ENCODE measurements around the gene BLOC1S5.

The BLOC1S5 gene

DNA sequence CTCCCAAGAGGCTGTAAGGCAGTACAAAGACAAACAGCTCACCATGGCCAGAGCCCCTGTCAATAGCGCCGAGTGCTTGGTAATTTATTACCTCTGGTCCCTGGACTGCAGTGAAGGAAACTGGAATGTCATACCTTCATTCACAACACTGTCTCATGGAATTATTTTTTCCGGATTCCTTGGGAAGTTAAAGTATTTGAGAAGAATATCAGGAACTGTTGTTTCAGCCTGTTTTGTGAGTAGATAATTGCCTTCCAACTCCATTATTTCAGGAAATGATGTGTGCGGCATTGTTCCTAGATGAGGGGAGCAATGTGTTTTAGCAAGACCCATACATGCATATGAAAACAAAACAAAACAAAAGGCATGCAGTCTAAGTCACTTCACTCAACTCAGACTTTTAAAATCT, 64.0 kb downstream of the BLOC1S5 start:
- Histone ChIP-seq H3K36me3 (replicated peaks; ENCODE audit: low read depth, low read length) (no peaks in the 10 kb centered on the region), H4K20me1 (ENCODE audit: insufficient read depth, low read length) (no peaks in the 10 kb centered on the region), H3K9ac (ENCODE audit: low read length) (no peak overlapping the region), H3K27ac (ENCODE audit: low read length) (no peak overlapping the region), H2AFZ (ENCODE audit: low read depth, low read length) (no peak overlapping the region), H3K4me2 (ENCODE audit: low read length) (no peak overlapping the region), H3K27me3 (ENCODE audit: low read depth, low read length) (no peaks in the 10 kb centered on the region; the same call in 1 of the 2 replicates), H3K4me1 (ENCODE audit: low read length) (peaks cover 16% of the 10 kb centered on the region), H3K9me3 (ENCODE audit: insufficient read depth, low read length) (no peaks in the 10 kb centered on the region), H3K4me3 (ENCODE audit: low read length) (no peak overlapping the region), H3K79me2 (ENCODE audit: low read length) (no peaks in the 10 kb centered on the region)
- TF ChIP-seq EZH2phosphoT487 (IDR thresholded peaks at IDR 0.05; ENCODE audit: low read depth), result no peak
- TF ChIP-seq, protein P1, sequence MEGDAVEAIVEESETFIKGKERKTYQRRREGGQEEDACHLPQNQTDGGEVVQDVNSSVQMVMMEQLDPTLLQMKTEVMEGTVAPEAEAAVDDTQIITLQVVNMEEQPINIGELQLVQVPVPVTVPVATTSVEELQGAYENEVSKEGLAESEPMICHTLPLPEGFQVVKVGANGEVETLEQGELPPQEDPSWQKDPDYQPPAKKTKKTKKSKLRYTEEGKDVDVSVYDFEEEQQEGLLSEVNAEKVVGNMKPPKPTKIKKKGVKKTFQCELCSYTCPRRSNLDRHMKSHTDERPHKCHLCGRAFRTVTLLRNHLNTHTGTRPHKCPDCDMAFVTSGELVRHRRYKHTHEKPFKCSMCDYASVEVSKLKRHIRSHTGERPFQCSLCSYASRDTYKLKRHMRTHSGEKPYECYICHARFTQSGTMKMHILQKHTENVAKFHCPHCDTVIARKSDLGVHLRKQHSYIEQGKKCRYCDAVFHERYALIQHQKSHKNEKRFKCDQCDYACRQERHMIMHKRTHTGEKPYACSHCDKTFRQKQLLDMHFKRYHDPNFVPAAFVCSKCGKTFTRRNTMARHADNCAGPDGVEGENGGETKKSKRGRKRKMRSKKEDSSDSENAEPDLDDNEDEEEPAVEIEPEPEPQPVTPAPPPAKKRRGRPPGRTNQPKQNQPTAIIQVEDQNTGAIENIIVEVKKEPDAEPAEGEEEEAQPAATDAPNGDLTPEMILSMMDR (IDR thresholded peaks at IDR 0.05; ENCODE audit: low read depth, low read length), result no peak

DNA sequence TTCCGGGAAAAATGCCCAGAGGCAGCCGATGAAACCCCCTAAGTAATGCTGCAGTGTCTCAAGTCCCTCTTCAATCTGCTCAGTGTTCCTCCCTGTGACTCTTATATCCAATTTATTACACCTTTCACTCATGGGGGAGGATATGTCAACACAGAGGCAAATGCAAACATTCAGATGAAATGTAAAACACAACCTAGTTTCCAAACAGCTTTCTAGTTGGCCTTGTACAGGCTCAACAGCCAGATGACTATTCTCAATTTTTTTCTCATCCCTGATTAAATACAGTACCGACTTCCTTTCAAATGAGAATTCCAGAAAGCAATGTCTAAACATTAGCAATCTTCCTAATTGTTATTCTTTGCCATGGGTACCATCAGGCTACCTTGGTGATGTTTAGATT, 65.0 kb downstream of the BLOC1S5 start:
- no peak overlapping the region for H3K27ac ChIP-seq (ENCODE audit: low read length)
- H3K27me3 ChIP-seq (ENCODE audit: low read depth, low read length), result no peaks in the 10 kb centered on the region; the same call in 1 of the 2 replicates
- no peaks in the 10 kb centered on the region for H4K20me1 ChIP-seq (ENCODE audit: insufficient read depth, low read length)
- no peak overlapping the region for H3K4me3 ChIP-seq (ENCODE audit: low read length)
- H3K9ac ChIP-seq (ENCODE audit: low read length), result no peak overlapping the region
- no peaks in the 10 kb centered on the region for H3K9me3 ChIP-seq (ENCODE audit: insufficient read depth, low read length)
- TF ChIP-seq EZH2phosphoT487 (IDR thresholded peaks at IDR 0.05; ENCODE audit: low read depth), result no peak
- TF ChIP-seq, protein P1 (IDR thresholded peaks at IDR 0.05; ENCODE audit: low read depth, low read length), result no peak
- peaks cover 13% of the 10 kb centered on the region for H3K4me1 ChIP-seq (ENCODE audit: low read length)
- H2AFZ ChIP-seq (ENCODE audit: low read depth, low read length), result no peak overlapping the region
- no peaks in the 10 kb centered on the region for H3K79me2 ChIP-seq (ENCODE audit: low read length)
- H3K36me3 ChIP-seq (replicated peaks; ENCODE audit: low read depth, low read length), result no peaks in the 10 kb centered on the region
- no peak overlapping the region for H3K4me2 ChIP-seq (ENCODE audit: low read length)

DNA sequence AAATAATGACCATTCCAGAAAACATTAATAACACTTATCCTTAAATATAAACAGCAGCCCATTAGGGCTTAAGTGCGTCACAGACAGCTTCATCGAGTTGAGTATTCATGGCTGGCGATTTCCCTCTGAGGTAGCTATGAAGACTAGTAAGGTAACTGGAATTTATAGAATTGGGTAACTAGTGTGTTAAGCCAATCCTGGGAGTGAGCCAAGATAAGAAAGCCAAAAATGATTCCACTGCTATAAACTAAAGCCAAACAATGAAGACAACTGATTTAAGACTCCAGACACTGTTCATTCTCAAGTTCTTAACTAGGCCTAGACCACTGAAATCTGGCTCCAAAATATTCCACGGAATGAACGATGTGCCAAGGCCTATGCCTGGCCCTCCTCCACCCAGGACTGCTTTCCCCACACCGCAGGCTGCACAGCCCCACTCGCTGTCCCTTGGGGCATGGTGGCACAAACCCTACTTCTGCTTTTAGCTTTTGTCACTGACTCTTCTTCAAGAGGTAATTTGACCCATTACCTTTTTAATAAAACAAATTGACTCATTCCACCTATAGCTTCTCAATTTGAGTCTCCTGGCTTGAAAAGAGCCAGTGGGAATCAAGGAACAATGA, 66.0 kb downstream of the BLOC1S5 start:
- peaks cover 6% of the 10 kb centered on the region for H3K4me1 ChIP-seq (ENCODE audit: low read length)
- H3K27ac ChIP-seq (ENCODE audit: low read length), result no peak overlapping the region
- no peak overlapping the region for H3K4me3 ChIP-seq (ENCODE audit: low read length)
- H3K27me3 ChIP-seq (ENCODE audit: low read depth, low read length), result no peaks in the 10 kb centered on the region; the same call in 1 of the 2 replicates
- no peak overlapping the region for H3K9ac ChIP-seq (ENCODE audit: low read length)
- no peaks in the 10 kb centered on the region for H3K36me3 ChIP-seq (replicated peaks; ENCODE audit: low read depth, low read length)
- H2AFZ ChIP-seq (ENCODE audit: low read depth, low read length), result no peak overlapping the region
- H4K20me1 ChIP-seq (ENCODE audit: insufficient read depth, low read length), result no peaks in the 10 kb centered on the region
- H3K9me3 ChIP-seq (ENCODE audit: insufficient read depth, low read length), result no peaks in the 10 kb centered on the region
- no peak overlapping the region for H3K4me2 ChIP-seq (ENCODE audit: low read length)
- TF ChIP-seq, protein P1 (IDR thresholded peaks at IDR 0.05; ENCODE audit: low read depth, low read length), result no peak
- TF ChIP-seq EZH2phosphoT487 (IDR thresholded peaks at IDR 0.05; ENCODE audit: low read depth), result no peak
- no peaks in the 10 kb centered on the region for H3K79me2 ChIP-seq (ENCODE audit: low read length)

DNA sequence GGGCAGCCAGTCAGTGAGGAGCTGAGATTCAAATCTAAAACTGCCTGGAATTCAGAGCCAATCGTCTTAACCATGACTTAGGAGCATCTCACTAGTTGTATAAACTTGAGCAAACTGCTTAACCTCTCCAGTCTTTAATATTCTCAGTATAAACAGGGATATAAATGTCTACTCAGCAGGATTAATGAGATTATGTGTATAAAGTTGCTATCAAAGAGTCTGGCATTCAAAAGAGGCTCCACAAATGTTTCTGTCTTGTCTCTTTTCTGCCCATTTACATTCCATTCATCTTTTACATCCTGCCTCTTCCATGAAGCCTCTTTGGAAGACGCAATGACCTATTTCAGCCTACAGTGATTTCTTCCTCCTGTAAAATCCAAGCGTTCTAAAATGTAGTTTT, 66.9 kb downstream of the BLOC1S5 start:
- no peak for TF ChIP-seq EZH2phosphoT487 (IDR thresholded peaks at IDR 0.05; ENCODE audit: low read depth)
- TF ChIP-seq, protein P1 (IDR thresholded peaks at IDR 0.05; ENCODE audit: low read depth, low read length), result no peak
- Histone ChIP-seq H3K4me2 (ENCODE audit: low read length) (no peak overlapping the region), H3K4me1 (ENCODE audit: low read length) (peaks cover 6% of the 10 kb centered on the region), H3K36me3 (replicated peaks; ENCODE audit: low read depth, low read length) (no peaks in the 10 kb centered on the region), H3K9ac (ENCODE audit: low read length) (no peak overlapping the region), H3K4me3 (ENCODE audit: low read length) (no peak overlapping the region), H4K20me1 (ENCODE audit: insufficient read depth, low read length) (no peaks in the 10 kb centered on the region), H3K9me3 (ENCODE audit: insufficient read depth, low read length) (no peaks in the 10 kb centered on the region), H3K27ac (ENCODE audit: low read length) (no peak overlapping the region), H3K79me2 (ENCODE audit: low read length) (no peaks in the 10 kb centered on the region), H3K27me3 (ENCODE audit: low read depth, low read length) (no peaks in the 10 kb centered on the region; the same call in 1 of the 2 replicates), H2AFZ (ENCODE audit: low read depth, low read length) (no peak overlapping the region)

Data from OCI-LY3 (cell line).